Measurements from ENCODE around the gene CNPY2. TPM values are rescaled to one million over a fixed set of nuclear protein-coding genes. Genes with fewer than 3 reads are reported as not detected.

CNPY2 gene
- total and polyA plus RNA-seq, 2 of the 13 experiments (the other 11 are each of a cell fraction or from before 2014, with no cell fraction given), result 285 to 356 TPM

DNA sequence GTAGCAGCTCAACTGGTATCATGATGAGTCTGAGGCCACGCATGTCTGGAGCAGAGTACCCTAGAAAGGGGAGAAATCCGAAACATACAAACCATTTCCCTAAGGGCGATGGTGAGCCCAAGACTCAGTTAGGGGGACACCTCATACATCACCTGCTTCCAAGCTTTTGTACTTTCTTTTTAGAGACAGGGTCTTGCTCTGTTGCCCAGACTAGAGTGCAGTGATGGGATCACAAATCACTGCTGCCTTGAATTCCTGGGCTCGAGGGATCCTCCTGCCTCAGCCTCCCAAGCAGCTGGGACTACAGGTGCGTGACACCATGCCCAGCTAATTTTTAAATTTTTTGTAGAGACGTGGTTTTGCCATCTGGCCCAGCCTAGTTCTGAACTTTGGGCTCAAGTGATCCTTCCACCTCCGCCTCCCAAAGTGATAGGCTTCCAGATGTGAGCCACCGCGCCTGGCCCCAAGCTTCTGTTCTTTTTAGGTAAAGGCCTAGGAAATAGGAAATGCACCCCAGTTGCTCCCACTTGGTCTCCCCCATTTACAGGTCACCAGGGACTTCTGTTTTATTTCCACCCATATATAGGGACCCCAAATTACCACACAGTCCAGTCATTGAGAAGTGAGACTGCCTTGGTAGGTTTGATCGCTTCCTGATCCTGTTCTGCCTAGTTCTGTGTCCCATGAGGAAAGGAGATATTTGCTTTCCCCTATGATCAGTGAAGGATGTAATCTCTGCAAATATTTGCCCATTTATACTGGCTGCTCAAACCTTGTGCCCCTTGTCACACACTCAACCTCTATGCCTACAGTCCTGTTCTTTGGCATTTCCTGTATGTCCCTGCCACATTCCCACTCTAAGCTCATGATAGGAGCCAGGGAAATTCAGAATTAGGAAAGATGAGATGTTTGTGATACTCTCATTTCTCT, 46.6 kb upstream of the CNPY2 start, which contains the start of gene APOF (continued):
- TF ChIP-seq, protein P1, sequence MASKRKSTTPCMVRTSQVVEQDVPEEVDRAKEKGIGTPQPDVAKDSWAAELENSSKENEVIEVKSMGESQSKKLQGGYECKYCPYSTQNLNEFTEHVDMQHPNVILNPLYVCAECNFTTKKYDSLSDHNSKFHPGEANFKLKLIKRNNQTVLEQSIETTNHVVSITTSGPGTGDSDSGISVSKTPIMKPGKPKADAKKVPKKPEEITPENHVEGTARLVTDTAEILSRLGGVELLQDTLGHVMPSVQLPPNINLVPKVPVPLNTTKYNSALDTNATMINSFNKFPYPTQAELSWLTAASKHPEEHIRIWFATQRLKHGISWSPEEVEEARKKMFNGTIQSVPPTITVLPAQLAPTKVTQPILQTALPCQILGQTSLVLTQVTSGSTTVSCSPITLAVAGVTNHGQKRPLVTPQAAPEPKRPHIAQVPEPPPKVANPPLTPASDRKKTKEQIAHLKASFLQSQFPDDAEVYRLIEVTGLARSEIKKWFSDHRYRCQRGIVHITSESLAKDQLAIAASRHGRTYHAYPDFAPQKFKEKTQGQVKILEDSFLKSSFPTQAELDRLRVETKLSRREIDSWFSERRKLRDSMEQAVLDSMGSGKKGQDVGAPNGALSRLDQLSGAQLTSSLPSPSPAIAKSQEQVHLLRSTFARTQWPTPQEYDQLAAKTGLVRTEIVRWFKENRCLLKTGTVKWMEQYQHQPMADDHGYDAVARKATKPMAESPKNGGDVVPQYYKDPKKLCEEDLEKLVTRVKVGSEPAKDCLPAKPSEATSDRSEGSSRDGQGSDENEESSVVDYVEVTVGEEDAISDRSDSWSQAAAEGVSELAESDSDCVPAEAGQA (IDR thresholded peaks at IDR 0.05; ENCODE audit: low read depth), result no peak
- TF ChIP-seq, protein P1 (CRISPR knock-in tag; IDR thresholded peaks at IDR 0.05; ENCODE audit: borderline replicate concordance), result no peak
- TF ChIP-seq HHEX (CRISPR knock-in tag; IDR thresholded peaks at IDR 0.05), result peak; percentile 48; the same call in 1 of the 2 replicates
- TF ChIP-seq KDM2A (CRISPR knock-in tag; IDR thresholded peaks at IDR 0.05; ENCODE audit: borderline replicate concordance, low read depth), result no peak
- no peak for TF ChIP-seq ONECUT2 (CRISPR knock-in tag; IDR thresholded peaks at IDR 0.05)
- no peak for TF ChIP-seq KLF11 (CRISPR knock-in tag; IDR thresholded peaks at IDR 0.05)
- no peak for TF ChIP-seq JDP2 (CRISPR knock-in tag; IDR thresholded peaks at IDR 0.05; ENCODE audit: borderline replicate concordance)
- no peak for TF ChIP-seq ARHGAP35 (CRISPR knock-in tag; IDR thresholded peaks at IDR 0.05; ENCODE audit: borderline replicate concordance)
- TF ChIP-seq MTA3 (CRISPR knock-in tag; IDR thresholded peaks at IDR 0.05), result no peak
- TF ChIP-seq, protein P2, sequence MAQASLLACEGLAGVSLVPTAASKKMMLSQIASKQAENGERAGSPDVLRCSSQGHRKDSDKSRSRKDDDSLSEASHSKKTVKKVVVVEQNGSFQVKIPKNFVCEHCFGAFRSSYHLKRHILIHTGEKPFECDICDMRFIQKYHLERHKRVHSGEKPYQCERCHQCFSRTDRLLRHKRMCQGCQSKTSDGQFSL (CRISPR knock-in tag; IDR thresholded peaks at IDR 0.05), result no peak
- TF ChIP-seq PHF5A (CRISPR knock-in tag; IDR thresholded peaks at IDR 0.05; ENCODE audit: low read depth, unreplicated experiment), result peak; percentile 39
- no peak for TF ChIP-seq PAF1 (CRISPR knock-in tag; IDR thresholded peaks at IDR 0.05)
- TF ChIP-seq ZNF232 (CRISPR knock-in tag; IDR thresholded peaks at IDR 0.05; ENCODE audit: borderline replicate concordance), result no peak
- TF ChIP-seq ZBTB7A (CRISPR knock-in tag; IDR thresholded peaks at IDR 0.05), result no peak
- TF ChIP-seq ZNF616 (CRISPR knock-in tag; IDR thresholded peaks at IDR 0.05; ENCODE audit: low read depth), result no peak
- no peak for TF ChIP-seq ATF1 (CRISPR knock-in tag; IDR thresholded peaks at IDR 0.05)
- no peak for TF ChIP-seq SRSF1 (optimal IDR thresholded peaks at IDR 0.05; ENCODE audit: low read depth, low read length)
- no peak for TF ChIP-seq ZNF207 (IDR thresholded peaks at IDR 0.05; ENCODE audit: borderline replicate concordance)
- TF ChIP-seq, protein P3, sequence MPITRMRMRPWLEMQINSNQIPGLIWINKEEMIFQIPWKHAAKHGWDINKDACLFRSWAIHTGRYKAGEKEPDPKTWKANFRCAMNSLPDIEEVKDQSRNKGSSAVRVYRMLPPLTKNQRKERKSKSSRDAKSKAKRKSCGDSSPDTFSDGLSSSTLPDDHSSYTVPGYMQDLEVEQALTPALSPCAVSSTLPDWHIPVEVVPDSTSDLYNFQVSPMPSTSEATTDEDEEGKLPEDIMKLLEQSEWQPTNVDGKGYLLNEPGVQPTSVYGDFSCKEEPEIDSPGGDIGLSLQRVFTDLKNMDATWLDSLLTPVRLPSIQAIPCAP (CRISPR knock-in tag; IDR thresholded peaks at IDR 0.05; ENCODE audit: low read depth), result no peak
- TF ChIP-seq, protein P4, sequence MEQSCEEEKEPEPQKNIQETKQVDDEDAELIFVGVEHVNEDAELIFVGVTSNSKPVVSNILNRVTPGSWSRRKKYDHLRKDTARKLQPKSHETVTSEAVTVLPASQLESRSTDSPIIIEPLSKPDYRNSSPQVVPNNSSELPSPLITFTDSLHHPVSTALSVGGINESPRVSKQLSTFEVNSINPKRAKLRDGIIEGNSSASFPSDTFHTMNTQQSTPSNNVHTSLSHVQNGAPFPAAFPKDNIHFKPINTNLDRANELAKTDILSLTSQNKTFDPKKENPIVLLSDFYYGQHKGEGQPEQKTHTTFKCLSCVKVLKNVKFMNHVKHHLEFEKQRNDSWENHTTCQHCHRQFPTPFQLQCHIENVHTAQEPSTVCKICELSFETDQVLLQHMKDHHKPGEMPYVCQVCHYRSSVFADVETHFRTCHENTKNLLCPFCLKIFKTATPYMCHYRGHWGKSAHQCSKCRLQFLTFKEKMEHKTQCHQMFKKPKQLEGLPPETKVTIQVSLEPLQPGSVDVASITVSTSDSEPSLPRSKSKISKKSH (CRISPR knock-in tag; IDR thresholded peaks at IDR 0.05; ENCODE audit: borderline replicate concordance), result no peak

All from HepG2 (cell line).